Central memory CD8-positive, alpha-beta T cell (primary cell): ENCODE measurements around the gene OR1D5.
"Not testable (repeated sequence)": the region's sequence is repeated elsewhere in the genome, so short reads cannot be mapped to it uniquely, and the experiment has no call there.

Experiments
- ATAC-seq: fragments of 150-1000 bp; cut with Tn5 transposase; replicated peaks from 2 replicates; pipeline ENCODE4 v1.10.0; 2022; ENCODE audit warnings: mild to moderate bottlenecking, moderate FRiP score, moderate number of reproducible peaks; ENCODE audit not compliant: poor library complexity, severe bottlenecking; ENCODE audit errors: extremely low read depth
- DNase-seq, 2 donors: peaks; one replicate each; pipeline ENCODE4 v3.0.0; 2021; ENCODE audit warnings: low spot score in 2 of 2
- H3K27ac Mint-ChIP-seq: one replicate; pipeline ENCODE4 v1.8.0; 2022; ENCODE audit warnings: low read depth, mild to moderate bottlenecking, moderate library complexity, mixed read lengths
- H3K27me3 Mint-ChIP-seq: one replicate; pipeline ENCODE4 v1.8.0; 2022; ENCODE audit warnings: mixed read lengths
- H3K36me3 Mint-ChIP-seq: one replicate; pipeline ENCODE4 v1.8.0; 2022; ENCODE audit warnings: mild to moderate bottlenecking, moderate library complexity, mixed read lengths; ENCODE audit not compliant: insufficient read depth
- H3K4me1 Mint-ChIP-seq: one replicate; pipeline ENCODE4 v1.8.0; 2022; ENCODE audit warnings: mixed read lengths
- H3K4me3 Mint-ChIP-seq: one replicate; pipeline ENCODE4 v1.8.0; 2022; ENCODE audit warnings: mild to moderate bottlenecking, moderate library complexity, mixed read lengths
- H3K9me3 Mint-ChIP-seq: one replicate; pipeline ENCODE4 v1.8.0; 2022; ENCODE audit warnings: mixed read lengths

The OR1D5 gene

GRCh38 chr17:3063507-3063906 is at the start of gene OR1D5:
Gene OR1D5 (minus strand): TSS chr17:3063607. CDS start chr17:3063607, 0 bp downstream.
- H3K27ac Mint-ChIP-seq, DNase-seq, H3K9me3 Mint-ChIP-seq, H3K27me3 Mint-ChIP-seq, H3K36me3 Mint-ChIP-seq, ATAC-seq, H3K4me3 Mint-ChIP-seq, H3K4me1 Mint-ChIP-seq: not testable (repeated sequence)

GRCh38 chr17:3104322-3104721 is 40.9 kb upstream of the OR1D5 start, which contains the start of gene OR1D2:
Gene OR1D2 (minus strand): TSS chr17:3104422. CDS start chr17:3092996, 11,426 bp downstream.
- Mint-ChIP-seq H3K9me3 (peaks cover 6% of the 10 kb centered on the region), H3K27me3 (peaks cover 80% of the 10 kb centered on the region), H3K4me1 (no peaks in the 10 kb centered on the region), H3K36me3 (no peaks in the 10 kb centered on the region), H3K4me3 (no peak within 1 kb of the TSS), H3K27ac (no peak within 1 kb of the TSS)
- DNase-seq (no peak), ATAC-seq (no peak)

GRCh38 chr17:3073850-3074249 is 10.4 kb upstream of the OR1D5 start:
- DNase-seq = not testable (repeated sequence)

GRCh38 chr17:3065192-3065591 is 1.8 kb upstream of the OR1D5 start:
- not testable (repeated sequence) for H3K9me3 Mint-ChIP-seq, H3K27me3 Mint-ChIP-seq, H3K36me3 Mint-ChIP-seq, DNase-seq, H3K4me1 Mint-ChIP-seq, ATAC-seq, H3K27ac Mint-ChIP-seq, H3K4me3 Mint-ChIP-seq

More at GRCh38 chr17:3073850-3074249, 10.4 kb upstream of the OR1D5 start:
- ATAC-seq, H3K4me1 Mint-ChIP-seq, H3K27ac Mint-ChIP-seq, H3K36me3 Mint-ChIP-seq, H3K9me3 Mint-ChIP-seq, H3K4me3 Mint-ChIP-seq: not testable (repeated sequence)
- peaks cover 40% of the 10 kb centered on the region for H3K27me3 Mint-ChIP-seq

- H3K4me1 Mint-ChIP-seq, H3K9me3 Mint-ChIP-seq, H3K27ac Mint-ChIP-seq, H3K36me3 Mint-ChIP-seq, H3K4me3 Mint-ChIP-seq, H3K27me3 Mint-ChIP-seq, DNase-seq: not testable (repeated sequence)
- peak; percentile 68 for ATAC-seq
Measured at GRCh38 chr17:3062824-3063377, 506 bp downstream of the OR1D5 start.

- DNase-seq, H3K27me3 Mint-ChIP-seq, H3K27ac Mint-ChIP-seq, H3K4me3 Mint-ChIP-seq, H3K4me1 Mint-ChIP-seq, H3K9me3 Mint-ChIP-seq, H3K36me3 Mint-ChIP-seq, ATAC-seq: not testable (repeated sequence)
Measured at GRCh38 chr17:3054868-3055267, 8.5 kb downstream of the OR1D5 start.

- peaks cover 8% of the 10 kb centered on the region for H3K36me3 Mint-ChIP-seq
- H3K4me3 Mint-ChIP-seq = peak overlapping the region; percentile 83
Measured at GRCh38 chr17:3049705-3050295, 13.6 kb downstream of the OR1D5 start.

GRCh38 chr17:3048727-3049471 is 14.5 kb downstream of the OR1D5 start:
- peak overlapping the region; percentile 83 for H3K4me3 Mint-ChIP-seq
- peaks cover 10% of the 10 kb centered on the region for H3K36me3 Mint-ChIP-seq
- peak overlapping the region; percentile 22 for H3K27ac Mint-ChIP-seq
- H3K9me3 Mint-ChIP-seq = peaks cover 5% of the 10 kb centered on the region
- no peaks in the 10 kb centered on the region for H3K27me3 Mint-ChIP-seq
- peaks cover 6% of the 10 kb centered on the region for H3K4me1 Mint-ChIP-seq
- ATAC-seq (peak; percentile 98), DNase-seq (peak; percentile 73 to 84)

More at GRCh38 chr17:3049705-3050295, 13.6 kb downstream of the OR1D5 start:
- no peak for DNase-seq
- no peak for ATAC-seq
- H3K9me3 Mint-ChIP-seq = no peaks in the 10 kb centered on the region
- no peak overlapping the region for H3K27ac Mint-ChIP-seq
- H3K4me1 Mint-ChIP-seq = peaks cover 6% of the 10 kb centered on the region
- no peaks in the 10 kb centered on the region for H3K27me3 Mint-ChIP-seq

GRCh38 chr17:3046753-3047152 is 16.7 kb downstream of the OR1D5 start:
- no peak overlapping the region for H3K4me3 Mint-ChIP-seq
- no peak for DNase-seq
- peaks cover 6% of the 10 kb centered on the region for H3K4me1 Mint-ChIP-seq
- H3K36me3 Mint-ChIP-seq = peaks cover 10% of the 10 kb centered on the region
- ATAC-seq = no peak
- H3K9me3 Mint-ChIP-seq = peaks cover 5% of the 10 kb centered on the region
- no peaks in the 10 kb centered on the region for H3K27me3 Mint-ChIP-seq
- no peak overlapping the region for H3K27ac Mint-ChIP-seq

- DNase-seq = no peak
Measured at GRCh38 chr17:3043737-3044365, 19.6 kb downstream of the OR1D5 start.

GRCh38 chr17:3040882-3041281 is 22.5 kb downstream of the OR1D5 start:
- DNase-seq (no peak), ATAC-seq (no peak)
- Mint-ChIP-seq H3K4me1 (peaks cover 13% of the 10 kb centered on the region), H3K27ac (no peak overlapping the region), H3K36me3 (peaks cover 10% of the 10 kb centered on the region), H3K4me3 (no peak overlapping the region), H3K9me3 (peaks cover 5% of the 10 kb centered on the region), H3K27me3 (no peaks in the 10 kb centered on the region)

More at GRCh38 chr17:3043737-3044365, 19.6 kb downstream of the OR1D5 start:
- Mint-ChIP-seq H3K4me1 (peaks cover 13% of the 10 kb centered on the region), H3K27ac (no peak overlapping the region), H3K4me3 (no peak overlapping the region), H3K36me3 (peaks cover 10% of the 10 kb centered on the region), H3K9me3 (peaks cover 5% of the 10 kb centered on the region), H3K27me3 (no peaks in the 10 kb centered on the region)
- ATAC-seq = no peak

- no peak for DNase-seq
- Mint-ChIP-seq H3K9me3 (peaks cover 5% of the 10 kb centered on the region), H3K27ac (peak overlapping the region; percentile 68), H3K4me3 (no peak overlapping the region), H3K36me3 (peaks cover 15% of the 10 kb centered on the region), H3K4me1 (peaks cover 17% of the 10 kb centered on the region), H3K27me3 (no peaks in the 10 kb centered on the region)
- peak; percentile 67 for ATAC-seq
Measured at GRCh38 chr17:3039736-3040135, 23.7 kb downstream of the OR1D5 start.
